T47D (cell line): Measurements from ENCODE around the gene TEX52.
"Not testable (repeated sequence)": the region's sequence is repeated elsewhere in the genome, so short reads cannot be mapped to it uniquely, and the experiment has no call there.

Source experiments
- DNase-seq, 2 experiments: peaks; one replicate each; pipeline versions ENCODE4 v3.0.0 to v3.0.0-alpha.2; 2011 to 2012; ENCODE audit warnings: low read depth in 1 of 2, low spot score in 1 of 2
- JUND ChIP-seq: IDR thresholded peaks from 2 replicates; pipeline ENCODE4 v1.6.1; 2012; ENCODE audit warnings: low read depth
- in situ Hi-C: cut with HindIII; loops from 2 replicates; pipeline ENCODE4 v1.10.0; 2016; ENCODE audit warnings: low sequenced_read_pairs, low pct_unique_long_range_greater_than_20kb

Gene TEX52

DNA sequence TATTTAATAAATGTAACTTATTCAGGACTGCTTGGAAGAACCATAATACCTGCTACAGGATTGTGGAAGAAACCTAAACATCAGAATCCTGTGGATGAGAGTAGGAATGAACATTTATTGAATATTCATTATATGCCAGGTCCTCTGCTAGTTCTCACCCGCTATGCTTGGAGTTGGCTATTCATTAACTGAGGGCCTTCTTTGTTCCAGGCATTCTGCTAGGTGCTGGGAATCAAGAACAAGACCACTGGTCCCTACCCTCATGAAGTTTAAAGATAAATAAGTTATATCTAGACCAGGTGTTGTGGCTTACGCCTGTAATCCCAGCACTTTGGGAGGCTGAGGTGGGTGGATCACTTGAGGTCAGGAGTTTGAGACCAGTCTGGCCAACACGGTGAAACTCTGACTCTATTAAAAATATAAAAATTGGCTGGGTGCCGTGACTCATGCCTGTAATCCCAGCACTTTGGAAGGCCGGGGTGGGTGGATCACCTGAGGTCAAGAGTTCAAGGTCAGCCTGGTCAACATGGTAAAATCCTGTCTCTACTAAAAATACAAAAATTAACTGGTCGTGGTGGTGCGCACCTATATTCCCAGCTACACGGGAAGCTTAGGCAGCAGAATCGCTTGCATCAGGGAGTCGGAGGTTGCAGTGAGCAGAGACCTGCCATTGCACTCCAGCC is 30.1 kb upstream of the TEX52 start:
- no peak for DNase-seq
- in situ Hi-C loops: no loop called here
- no peak for TF ChIP-seq JUND

DNA sequence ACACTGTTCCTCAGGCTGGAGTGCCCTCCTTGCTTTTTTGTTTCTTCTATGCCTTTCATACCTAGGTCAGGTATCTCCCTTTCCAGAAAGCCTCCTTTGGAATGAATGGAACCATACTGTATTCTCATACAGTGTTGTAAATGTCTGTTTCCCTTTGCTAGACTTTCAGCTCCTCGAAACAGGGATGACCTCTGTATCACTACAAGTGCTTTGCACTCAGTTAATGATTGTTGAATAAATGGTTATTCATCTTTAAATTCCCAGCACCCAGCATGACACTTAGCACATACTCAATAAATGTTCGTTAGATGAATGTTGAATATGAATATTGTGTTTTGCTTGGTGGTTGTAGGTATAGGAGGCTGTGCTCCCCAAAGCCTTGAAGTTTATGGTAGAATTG is 28.0 kb upstream of the TEX52 start:
- no peak for TF ChIP-seq JUND
- DNase-seq: no peak

DNA sequence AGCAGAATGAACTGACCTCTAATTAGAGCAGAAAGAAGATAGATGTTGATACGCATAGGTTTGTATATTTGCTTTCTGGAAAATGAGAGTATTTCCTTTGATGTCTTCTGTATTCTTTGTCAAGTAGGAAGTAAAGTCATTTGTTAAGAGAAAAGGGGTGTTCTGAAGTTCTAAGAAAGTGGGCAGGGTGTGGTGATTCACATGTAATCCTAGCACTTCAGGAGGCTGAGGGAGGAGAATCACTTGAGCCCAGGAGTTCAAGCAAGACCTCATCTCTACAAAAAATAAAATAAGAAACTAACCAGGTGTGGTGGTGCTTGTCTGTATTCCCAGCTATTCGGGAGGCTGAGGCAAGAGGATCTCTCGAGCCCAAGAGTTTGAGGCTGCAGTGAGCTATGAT is 23.0 kb upstream of the TEX52 start:
- in situ Hi-C loops: no loop called here
- no peak for DNase-seq
- no peak for TF ChIP-seq JUND

More for the DNA sequence above, 28.0 kb upstream of the TEX52 start:
- in situ Hi-C loops: no loop called here

DNA sequence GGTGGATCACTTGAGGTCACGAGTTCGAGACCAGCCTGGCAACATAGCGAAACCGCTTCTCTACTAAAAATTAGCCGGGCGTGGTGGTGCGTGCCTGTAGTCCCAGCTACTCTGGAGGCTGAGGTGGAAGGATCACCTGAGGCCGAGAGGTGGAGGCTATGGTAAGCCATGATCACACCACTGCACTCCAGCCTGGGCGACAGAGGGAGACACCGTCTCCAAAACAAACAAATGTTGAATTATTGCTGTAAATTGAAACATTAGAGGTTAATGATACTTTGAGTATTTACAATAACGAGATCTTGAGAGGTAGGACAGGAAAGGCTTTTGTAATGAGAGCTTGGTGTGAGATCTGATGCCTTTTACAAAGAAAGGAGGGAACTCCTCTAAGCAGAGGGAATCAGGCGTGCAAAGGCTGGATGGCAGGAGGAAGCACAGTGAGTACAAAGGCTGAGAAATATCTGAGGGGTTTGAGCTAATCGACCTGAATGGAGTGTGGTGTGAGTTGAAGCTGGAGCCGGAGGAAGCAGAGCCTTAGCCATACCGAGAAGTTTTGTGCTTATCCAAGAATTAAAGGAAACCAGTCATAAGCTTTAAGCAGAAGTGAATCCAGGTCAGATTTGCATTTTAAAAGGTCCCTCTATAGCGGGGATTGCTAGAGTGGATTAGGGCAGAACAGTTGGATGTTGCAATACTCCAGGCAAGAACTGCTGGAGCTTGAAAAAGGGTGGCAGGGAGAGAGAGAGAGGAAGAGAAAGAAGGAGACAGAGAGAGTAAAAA is 21.3 kb upstream of the TEX52 start:
- no peak for TF ChIP-seq JUND

DNA sequence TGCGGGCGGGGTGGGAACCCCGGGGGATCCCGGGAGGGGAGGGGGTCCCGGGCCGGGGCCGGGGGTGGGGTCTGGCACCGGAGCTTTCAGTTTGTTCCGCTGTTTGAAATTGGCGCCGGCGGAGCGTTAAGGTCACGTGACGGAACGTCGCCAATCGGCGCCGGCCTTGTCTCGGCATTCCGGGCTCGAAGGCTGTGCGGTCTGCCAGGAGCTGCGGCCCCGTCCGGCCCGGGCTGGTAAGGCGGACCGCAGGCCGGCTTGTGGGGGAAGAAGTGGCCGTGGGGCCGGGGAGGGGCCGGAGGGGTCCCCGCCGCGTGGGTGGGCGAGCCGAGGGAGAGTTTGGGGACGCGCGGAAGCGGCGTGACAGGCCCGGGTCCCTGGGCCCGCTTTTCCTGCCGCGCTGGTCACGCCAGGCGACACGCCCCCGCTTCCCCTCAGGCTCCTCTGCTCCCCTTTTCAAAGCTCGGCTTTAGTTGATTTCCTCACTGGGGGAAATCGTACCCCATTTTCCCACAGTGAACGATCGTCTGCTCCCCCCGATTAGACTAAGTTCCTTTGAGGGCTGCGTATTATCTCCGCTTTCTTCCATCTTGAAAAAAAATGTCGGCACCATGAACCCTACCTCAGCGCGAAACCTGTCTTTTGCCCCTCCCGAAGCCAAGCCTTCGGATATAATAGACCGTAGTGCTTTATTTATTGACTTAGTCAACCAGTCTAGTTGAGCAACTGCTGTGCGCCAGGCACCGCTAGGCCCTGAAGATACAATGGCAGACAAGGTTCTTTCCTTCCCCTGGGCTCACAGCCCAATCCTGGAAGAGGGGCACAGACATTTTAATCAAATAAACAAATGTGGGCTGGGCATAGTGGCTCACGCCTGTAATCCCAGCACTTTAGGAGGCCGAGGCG is 20.5 kb upstream of the TEX52 start, which contains the start of the genes FOXM1 and RHNO1:
FOXM1 (minus strand) TSS at position 128 of the 906 bp plus-strand sequence. CDS start 2,696 bp downstream, outside the sequence.
RHNO1 (plus strand) TSS at position 177 of the 906 bp plus-strand sequence. CDS start 8,144 bp downstream, outside the sequence.
- DNase-seq: peak; percentile 90 to 97
- TF ChIP-seq JUND: no peak
- in situ Hi-C loops: no loop called here

More for the DNA sequence above, 21.3 kb upstream of the TEX52 start:
- in situ Hi-C loops: no loop called here
- DNase-seq: no peak

DNA sequence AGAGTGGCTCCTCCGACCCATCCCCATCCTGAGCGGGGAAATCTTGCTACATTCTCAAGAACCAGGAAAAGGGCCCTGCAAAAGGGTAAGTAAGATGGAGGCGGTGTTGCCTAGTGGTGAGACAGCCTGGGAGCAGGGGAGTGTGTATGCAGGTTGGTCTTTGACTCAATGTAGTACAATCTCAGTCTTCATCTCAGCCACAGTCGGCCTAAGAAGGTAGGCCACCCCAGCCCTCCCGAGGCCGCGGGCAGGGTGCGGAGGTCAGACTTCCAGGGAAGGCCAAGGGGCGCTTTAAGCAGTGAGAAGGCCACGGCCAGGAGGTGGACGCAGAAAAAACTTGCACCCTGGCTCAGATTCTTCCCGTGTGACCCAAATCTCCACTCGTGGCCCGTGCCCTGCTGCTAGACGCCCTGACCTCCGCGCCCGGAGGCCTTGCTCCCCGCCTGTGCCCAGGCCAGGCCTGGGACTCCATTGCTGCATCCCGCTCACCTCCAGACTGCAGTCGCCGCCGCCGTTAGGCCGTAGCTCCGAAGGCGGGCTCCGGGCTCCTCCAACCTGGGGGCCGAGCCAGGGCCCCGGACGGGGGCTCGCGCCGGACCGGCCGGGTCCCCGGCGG is 19.7 kb upstream of the TEX52 start:
- in situ Hi-C loops: no loop called here
- DNase-seq: peak in 1 of 2 experiments; percentile 31
- no peak for TF ChIP-seq JUND

DNA sequence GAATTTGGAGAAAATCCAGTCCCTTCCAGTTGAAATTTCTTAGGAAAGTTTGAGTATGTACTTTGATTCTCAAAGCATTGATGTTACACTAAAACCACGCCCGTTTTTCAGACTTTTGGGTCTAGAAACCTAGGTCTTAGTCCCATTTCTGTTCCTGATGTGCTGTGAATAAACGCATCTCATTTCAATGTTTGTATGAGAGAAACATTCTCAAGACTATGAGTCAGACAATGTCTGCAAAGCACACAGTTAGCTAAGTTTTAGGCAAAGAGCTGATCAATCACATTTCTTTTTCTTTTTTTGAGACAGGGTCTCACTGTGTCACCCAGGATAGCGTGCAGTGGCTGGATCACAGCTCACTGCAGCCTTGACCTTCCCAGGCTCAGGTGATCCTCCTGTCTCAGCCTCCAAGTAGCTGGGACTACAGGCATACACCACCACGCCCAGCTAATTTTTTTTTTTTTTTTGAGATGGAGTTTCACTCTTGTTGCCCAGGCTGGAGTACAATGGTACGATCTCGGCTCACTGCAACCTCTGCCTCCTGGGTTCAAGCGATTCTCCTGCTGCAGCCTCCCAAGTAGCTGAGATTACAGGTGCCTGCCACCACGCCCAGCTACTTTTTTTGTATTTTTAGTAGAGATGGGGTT is 12.3 kb upstream of the TEX52 start:
- in situ Hi-C loops: not testable (repeated sequence)

DNA sequence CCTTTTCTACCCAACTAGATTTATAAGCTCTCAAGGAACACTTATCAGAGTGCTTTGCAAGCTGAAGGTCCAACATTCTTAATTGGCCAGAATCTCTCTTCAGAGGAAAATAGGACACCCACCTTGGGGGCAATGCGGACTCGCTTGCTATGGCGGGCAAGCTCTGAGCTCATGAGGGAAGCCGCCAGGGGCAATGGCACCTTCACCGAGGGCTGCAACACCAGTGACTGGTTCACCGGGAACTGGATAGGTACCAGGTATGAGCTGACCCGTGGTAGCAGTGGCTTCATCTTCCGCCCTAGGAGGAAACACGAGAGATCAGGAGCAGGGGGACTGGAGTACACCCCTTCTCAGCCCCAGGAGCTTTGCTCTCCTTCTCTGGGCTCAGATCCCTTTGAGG is 7.4 kb upstream of the TEX52 start:
- DNase-seq: no peak
- in situ Hi-C loops: no loop called here
- no peak for TF ChIP-seq JUND

More for the DNA sequence above, 12.3 kb upstream of the TEX52 start:
- not testable (repeated sequence) for DNase-seq

DNA sequence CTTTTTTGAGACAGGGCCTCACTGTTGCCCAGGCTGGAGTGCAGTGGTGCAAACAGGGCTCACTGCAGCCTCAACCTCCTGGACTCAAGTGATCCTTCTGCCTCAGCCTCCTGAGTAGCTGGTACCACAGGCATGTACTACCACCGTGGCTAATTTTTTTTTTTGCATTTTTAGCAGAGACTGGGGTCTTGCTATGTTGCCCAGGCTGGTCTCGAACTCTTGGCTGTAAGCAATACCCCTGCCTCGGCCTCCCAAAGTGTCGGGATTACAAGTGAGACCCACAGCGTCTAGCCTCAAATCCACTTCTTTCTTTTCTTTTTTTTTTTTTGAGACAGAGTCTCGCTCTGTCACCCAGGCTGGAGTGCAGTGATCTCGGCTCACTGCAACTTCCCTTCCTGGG is 6.6 kb upstream of the TEX52 start:
- in situ Hi-C loops, DNase-seq: not testable (repeated sequence)

DNA sequence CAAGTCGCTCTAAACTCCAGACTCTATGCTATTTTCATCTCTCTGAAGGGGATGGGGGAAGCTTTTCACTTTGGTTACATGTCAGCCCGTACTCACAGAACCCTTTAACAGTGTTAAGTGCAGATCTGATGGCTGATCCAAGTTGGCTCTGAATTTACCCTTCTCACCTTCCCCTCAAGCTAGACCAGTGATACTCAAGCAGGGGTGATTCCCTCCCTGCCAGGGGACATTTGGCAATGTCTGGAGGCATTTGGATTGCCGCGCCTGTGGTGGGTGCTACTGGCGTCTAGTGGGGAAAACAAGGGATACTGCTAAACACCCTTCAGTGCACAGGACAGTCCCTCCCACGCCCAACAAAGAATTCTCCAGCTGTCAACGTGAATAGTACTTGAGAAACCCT is 6.0 kb upstream of the TEX52 start:
- in situ Hi-C loops: no loop called here
- no peak for DNase-seq
- TF ChIP-seq JUND: no peak

DNA sequence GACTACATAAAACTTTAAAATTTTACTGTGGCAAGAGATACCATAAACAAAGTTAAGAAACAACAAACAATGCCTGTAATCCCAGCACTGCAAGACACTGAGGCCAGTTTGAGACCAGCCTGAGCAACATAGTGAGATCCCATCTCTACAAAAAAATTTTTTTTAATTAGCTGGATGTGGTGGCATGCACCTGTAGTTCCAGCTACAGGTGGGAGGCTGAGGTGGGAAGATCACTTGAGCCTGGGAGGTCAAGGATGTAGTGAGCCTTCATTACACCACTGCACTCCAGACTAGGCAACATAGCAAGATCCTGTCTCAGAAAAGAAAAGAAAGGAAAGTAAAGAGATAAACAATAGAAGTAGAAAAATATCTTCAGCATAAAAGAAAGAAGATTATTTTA is 3.3 kb upstream of the TEX52 start:
- TF ChIP-seq JUND: no peak
- in situ Hi-C loops: no loop called here

More for the DNA sequence above, 3.3 kb upstream of the TEX52 start:
- DNase-seq: no peak
